HG02642 (cell line): ENCODE measurements around the gene HAO2.
"Not testable (repeated sequence)": the region's sequence is repeated elsewhere in the genome, so short reads cannot be mapped to it uniquely, and the experiment has no call there.

Experiments used
- ATAC-seq: cut with Tn5 transposase; IDR thresholded peaks from one replicate; pipeline ENCODE4 v1.9.1; 2021; ENCODE audit warnings: mild to moderate bottlenecking; ENCODE audit not compliant: unreplicated experiment, poor library complexity

HAO2 gene

GRCh38 chr1:119376594-119376993, 8.0 kb downstream of the HAO2 start:
- no peak for ATAC-seq

- not testable (repeated sequence) for ATAC-seq
These were observed 9.0 kb downstream of the HAO2 start for GRCh38 chr1:119377594-119377993.

- no peak for ATAC-seq
These were observed 10.5 kb downstream of the HAO2 start for GRCh38 chr1:119379117-119379516.

GRCh38 chr1:119380304-119380703, 11.7 kb downstream of the HAO2 start:
- ATAC-seq, result no peak

- ATAC-seq, result no peak
These were observed 12.5 kb downstream of the HAO2 start for GRCh38 chr1:119380983-119381662.

GRCh38 chr1:119384591-119384990, 16.0 kb downstream of the HAO2 start:
- ATAC-seq, result no peak

GRCh38 chr1:119385650-119386049, 17.1 kb downstream of the HAO2 start:
- ATAC-seq, result no peak

GRCh38 chr1:119387858-119388257, 19.3 kb downstream of the HAO2 start:
- no peak for ATAC-seq

- no peak for ATAC-seq
These were observed 19.9 kb downstream of the HAO2 start for GRCh38 chr1:119388450-119388849.

GRCh38 chr1:119390526-119390925, 21.9 kb downstream of the HAO2 start:
- ATAC-seq, result no peak

GRCh38 chr1:119391749-119392148, 23.2 kb downstream of the HAO2 start:
- ATAC-seq, result no peak

- ATAC-seq, result no peak
These were observed 25.5 kb downstream of the HAO2 start for GRCh38 chr1:119394085-119394484.

- ATAC-seq, result no peak
These were observed 28.4 kb downstream of the HAO2 start for GRCh38 chr1:119396982-119397381.

- ATAC-seq, result no peak
These were observed 29.4 kb downstream of the HAO2 start for GRCh38 chr1:119397986-119398385.

GRCh38 chr1:119404736-119405135, 36.2 kb downstream of the HAO2 start:
- no peak for ATAC-seq

GRCh38 chr1:119409731-119410130, 41.1 kb downstream of the HAO2 start:
- ATAC-seq, result no peak

GRCh38 chr1:119410961-119411360, 42.4 kb downstream of the HAO2 start:
- ATAC-seq, result no peak

- no peak for ATAC-seq
These were observed 46.4 kb downstream of the HAO2 start, which contains the start of gene HSD3B2 for GRCh38 chr1:119414950-119415349. Gene HSD3B2 (plus strand): TSS chr1:119415150. CDS start chr1:119415420, 270 bp downstream.

GRCh38 chr1:119416006-119416640, 47.5 kb downstream of the HAO2 start:
- ATAC-seq, result no peak

- ATAC-seq, result no peak
These were observed 50.5 kb downstream of the HAO2 start for GRCh38 chr1:119419109-119419508.

GRCh38 chr1:119420638-119421037, 52.1 kb downstream of the HAO2 start:
- ATAC-seq, result no peak

- no peak for ATAC-seq
These were observed 54.0 kb downstream of the HAO2 start for GRCh38 chr1:119422631-119423030.
